ENCODE data around the gene LETM1. TPM values are rescaled to one million over a fixed set of nuclear protein-coding genes. Genes with fewer than 3 reads are reported as not detected.
A peak's percentile ranks its signal among the peaks of the same experiment; 100 is the strongest.

Gene LETM1
- total and polyA plus RNA-seq, 2 experiments from 2014 or later = 22.5 to 53.3 TPM

DNA sequence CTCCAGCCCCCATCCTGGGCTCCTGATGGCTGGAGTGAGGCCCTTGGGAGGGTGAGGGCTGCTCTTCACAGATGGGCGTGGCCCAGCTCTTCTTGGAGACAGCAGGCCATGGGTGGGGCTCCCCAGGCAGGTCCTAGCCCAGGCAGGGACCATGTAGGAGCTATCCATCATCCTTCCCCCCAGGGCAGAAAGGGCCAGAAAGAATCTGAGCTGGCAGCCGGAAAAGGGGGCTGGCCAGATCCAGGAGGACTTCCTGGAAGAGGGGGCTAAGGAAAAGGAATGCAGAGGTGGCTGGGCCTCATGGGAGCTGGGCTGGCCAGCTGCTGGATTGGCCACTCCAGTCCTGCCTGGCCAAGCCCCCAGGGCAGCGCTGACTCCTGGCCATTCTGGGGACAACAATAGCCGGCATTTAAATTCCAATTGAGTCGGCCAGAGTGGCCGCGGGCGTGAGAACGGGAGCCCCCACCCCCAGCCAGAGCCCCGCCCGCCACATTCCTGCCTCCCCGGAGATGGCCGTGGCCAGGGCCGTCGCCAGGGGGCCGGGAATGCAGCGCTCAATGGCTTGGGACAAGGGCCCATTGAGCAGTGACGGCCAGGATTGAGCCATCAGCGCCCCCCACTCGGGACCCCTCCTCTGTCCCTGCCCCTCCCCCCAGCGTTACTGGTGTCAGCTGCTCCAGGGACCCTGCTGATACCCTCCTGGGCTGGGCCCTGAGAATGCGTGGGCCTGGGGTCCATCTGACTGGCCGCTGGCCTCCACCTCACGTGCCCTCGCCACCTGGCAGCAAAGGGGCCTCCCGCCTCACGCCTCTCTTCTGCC, 77.9 kb downstream of the LETM1 start:
- H3K27ac ChIP-seq = no peak overlapping the region
- no peaks in the 10 kb centered on the region for H3K9me3 ChIP-seq (ENCODE audit: low read depth)
- no peaks in the 10 kb centered on the region for H3K36me3 ChIP-seq
- peaks cover 18% of the 10 kb centered on the region for H3K4me1 ChIP-seq (ENCODE audit: low read depth)
- TF ChIP-seq, protein P1, sequence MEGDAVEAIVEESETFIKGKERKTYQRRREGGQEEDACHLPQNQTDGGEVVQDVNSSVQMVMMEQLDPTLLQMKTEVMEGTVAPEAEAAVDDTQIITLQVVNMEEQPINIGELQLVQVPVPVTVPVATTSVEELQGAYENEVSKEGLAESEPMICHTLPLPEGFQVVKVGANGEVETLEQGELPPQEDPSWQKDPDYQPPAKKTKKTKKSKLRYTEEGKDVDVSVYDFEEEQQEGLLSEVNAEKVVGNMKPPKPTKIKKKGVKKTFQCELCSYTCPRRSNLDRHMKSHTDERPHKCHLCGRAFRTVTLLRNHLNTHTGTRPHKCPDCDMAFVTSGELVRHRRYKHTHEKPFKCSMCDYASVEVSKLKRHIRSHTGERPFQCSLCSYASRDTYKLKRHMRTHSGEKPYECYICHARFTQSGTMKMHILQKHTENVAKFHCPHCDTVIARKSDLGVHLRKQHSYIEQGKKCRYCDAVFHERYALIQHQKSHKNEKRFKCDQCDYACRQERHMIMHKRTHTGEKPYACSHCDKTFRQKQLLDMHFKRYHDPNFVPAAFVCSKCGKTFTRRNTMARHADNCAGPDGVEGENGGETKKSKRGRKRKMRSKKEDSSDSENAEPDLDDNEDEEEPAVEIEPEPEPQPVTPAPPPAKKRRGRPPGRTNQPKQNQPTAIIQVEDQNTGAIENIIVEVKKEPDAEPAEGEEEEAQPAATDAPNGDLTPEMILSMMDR (IDR thresholded peaks at IDR 0.05; ENCODE audit: low read depth, low read length) = peak; percentile 13
- peak; percentile 41 to 67 for DNase-seq (ENCODE audit: low read depth in 1 of 2, low spot score in 1 of 2)
- H3K4me3 ChIP-seq = no peak overlapping the region
- H3K27me3 ChIP-seq = no peaks in the 10 kb centered on the region

- TF ChIP-seq, protein P1 (IDR thresholded peaks at IDR 0.05; ENCODE audit: low read depth, low read length) = no peak
- Histone ChIP-seq H3K9me3 (ENCODE audit: low read depth) (no peaks in the 10 kb centered on the region), H3K27me3 (no peaks in the 10 kb centered on the region), H3K4me3 (no peak overlapping the region), H3K27ac (no peak overlapping the region), H3K4me1 (ENCODE audit: low read depth) (peaks cover 20% of the 10 kb centered on the region), H3K36me3 (no peaks in the 10 kb centered on the region)
- DNase-seq (ENCODE audit: low read depth in 1 of 2, low spot score in 1 of 2) = no peak
Observed at GRCh38 chr4:1776521-1777161, 79.3 kb downstream of the LETM1 start.

DNA sequence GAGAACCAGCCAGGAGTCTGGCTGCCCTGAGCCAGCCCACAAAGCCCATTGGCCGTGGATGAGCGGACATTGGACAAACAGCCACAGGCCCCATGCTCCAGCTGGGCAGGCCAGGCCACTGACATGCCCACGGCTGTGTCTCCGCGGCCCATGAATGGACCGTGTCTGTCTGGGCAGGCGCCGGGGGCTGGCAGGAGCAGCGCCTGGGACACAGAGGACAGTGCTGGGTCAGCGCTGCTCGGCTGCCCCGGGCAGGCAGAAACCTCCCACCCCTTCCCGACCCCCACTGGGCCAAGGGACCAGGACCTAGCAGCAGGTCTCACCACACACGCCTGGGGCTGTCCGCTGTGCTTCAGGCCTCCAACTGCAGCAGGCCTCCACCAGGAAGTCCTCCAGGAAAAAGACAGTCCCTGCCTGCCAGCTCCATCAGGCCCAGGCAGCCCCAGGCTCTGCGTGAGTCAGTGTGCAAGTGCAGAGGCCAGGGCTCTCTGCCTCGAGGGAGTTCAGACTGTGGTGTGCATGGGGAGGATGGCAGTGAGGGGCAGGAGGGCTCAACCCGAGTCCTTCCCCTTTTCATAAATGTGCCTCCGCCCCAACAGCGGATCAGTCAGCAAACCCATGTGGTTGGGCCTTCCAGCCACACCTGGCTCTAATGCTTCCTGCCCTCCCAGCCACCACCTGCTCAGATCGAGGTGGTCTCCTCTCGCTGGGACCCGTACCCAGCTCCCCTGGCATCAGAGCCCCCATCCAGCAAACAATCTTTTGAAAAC, 80.0 kb downstream of the LETM1 start:
- no peaks in the 10 kb centered on the region for H3K36me3 ChIP-seq
- DNase-seq (ENCODE audit: low read depth in 1 of 2, low spot score in 1 of 2) = no peak
- H3K9me3 ChIP-seq (ENCODE audit: low read depth) = no peaks in the 10 kb centered on the region
- H3K27me3 ChIP-seq = no peaks in the 10 kb centered on the region
- H3K4me1 ChIP-seq (ENCODE audit: low read depth) = peaks cover 24% of the 10 kb centered on the region
- TF ChIP-seq, protein P1 (IDR thresholded peaks at IDR 0.05; ENCODE audit: low read depth, low read length) = no peak
- H3K27ac ChIP-seq = no peak overlapping the region
- no peak overlapping the region for H3K4me3 ChIP-seq

- no peak overlapping the region for H3K27ac ChIP-seq
- H3K9me3 ChIP-seq (ENCODE audit: low read depth) = no peaks in the 10 kb centered on the region
- no peak overlapping the region for H3K4me3 ChIP-seq
- H3K36me3 ChIP-seq = no peaks in the 10 kb centered on the region
- peaks cover 24% of the 10 kb centered on the region for H3K4me1 ChIP-seq (ENCODE audit: low read depth)
- no peaks in the 10 kb centered on the region for H3K27me3 ChIP-seq
- DNase-seq (ENCODE audit: low read depth in 1 of 2, low spot score in 1 of 2) = no peak
- TF ChIP-seq, protein P1 (IDR thresholded peaks at IDR 0.05; ENCODE audit: low read depth, low read length) = no peak
Observed at GRCh38 chr4:1773754-1774153, 82.2 kb downstream of the LETM1 start.

DNA sequence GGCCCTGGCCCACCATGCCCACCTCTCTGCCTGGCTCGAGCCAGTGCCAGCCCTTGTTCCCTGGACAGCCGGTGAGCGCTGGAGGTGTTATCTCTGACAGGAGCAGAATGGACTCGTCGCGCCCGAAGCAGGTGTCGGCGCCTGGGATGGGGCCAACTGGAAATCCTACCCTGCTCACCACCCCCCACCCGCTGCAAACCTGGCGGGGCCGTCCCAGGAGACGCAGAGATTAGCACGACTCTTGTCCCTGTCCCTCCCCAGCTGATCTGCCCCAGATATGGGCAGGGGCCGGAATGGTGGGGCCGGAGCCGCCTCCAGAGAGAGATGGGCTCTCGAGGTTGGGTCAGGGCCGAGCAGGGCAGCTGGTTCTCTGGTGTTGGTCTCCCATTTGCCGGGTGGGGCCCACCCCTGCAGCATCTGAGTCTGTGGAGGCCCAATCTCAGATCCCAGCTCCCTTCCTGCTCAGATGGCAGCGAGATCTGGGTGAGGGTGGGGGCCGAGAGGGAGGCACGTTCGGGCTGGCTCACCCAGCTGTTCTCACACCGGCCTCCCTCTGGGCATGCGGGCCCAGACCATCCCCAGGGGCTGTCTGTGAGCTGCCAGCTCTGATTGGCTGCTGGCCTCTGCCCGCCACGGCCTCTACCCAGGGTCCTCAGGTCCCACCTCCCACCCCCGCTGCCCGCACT, 83.0 kb downstream of the LETM1 start:
- no peak for DNase-seq (ENCODE audit: low read depth in 1 of 2, low spot score in 1 of 2)
- no peak overlapping the region for H3K27ac ChIP-seq
- TF ChIP-seq, protein P1 (IDR thresholded peaks at IDR 0.05; ENCODE audit: low read depth, low read length) = no peak
- H3K36me3 ChIP-seq = no peaks in the 10 kb centered on the region
- H3K4me1 ChIP-seq (ENCODE audit: low read depth) = peaks cover 24% of the 10 kb centered on the region
- H3K27me3 ChIP-seq = no peaks in the 10 kb centered on the region
- no peaks in the 10 kb centered on the region for H3K9me3 ChIP-seq (ENCODE audit: low read depth)
- no peak overlapping the region for H3K4me3 ChIP-seq
